MM.1S (cell line): ENCODE measurements around the gene SLAMF8.
A peak's percentile ranks its signal among the peaks of the same experiment; 100 is the strongest.

Experiments used
- DNase-seq: peaks from one replicate; pipeline ENCODE4 v3.0.0-alpha.2; 2015
- H2AFZ ChIP-seq: fragments of 300-600 bp; sonication (generic); 2 replicates; pipeline ENCODE4 v1.6.0; 2016; ENCODE audit warnings: antibody characterized with exemption, low read length
- H3F3A ChIP-seq: fragments of 300-600 bp; sonication (generic); 2 replicates; pipeline ENCODE4 v1.6.1; 2016; ENCODE audit warnings: mild to moderate bottlenecking, antibody characterized with exemption, low read length, moderate library complexity, mixed read lengths; ENCODE audit not compliant: insufficient read depth
- H3K27ac ChIP-seq: fragments of 300-600 bp; sonication (generic); 2 replicates; pipeline ENCODE4 v1.5.1; 2016; ENCODE audit warnings: mild to moderate bottlenecking, low read length
- H3K27me3 ChIP-seq: fragments of 300-600 bp; sonication (generic); replicated peaks from 2 replicates; pipeline ENCODE4 v1.6.0; 2016; ENCODE audit warnings: low read length; ENCODE audit not compliant: insufficient read depth
- H3K36me3 ChIP-seq: fragments of 300-600 bp; sonication (generic); replicated peaks from 2 replicates; pipeline ENCODE4 v1.6.1; 2016; ENCODE audit warnings: mild to moderate bottlenecking, low read length, mixed read lengths; ENCODE audit not compliant: insufficient read depth
- H3K4me1 ChIP-seq: fragments of 300-600 bp; sonication (generic); 2 replicates; pipeline ENCODE4 v1.6.1; 2016; ENCODE audit warnings: low read length, mixed read lengths
- H3K4me2 ChIP-seq: fragments of 300-600 bp; sonication (generic); 2 replicates; pipeline ENCODE4 v1.6.0; 2016; ENCODE audit warnings: low read depth, low read length
- H3K4me3 ChIP-seq: fragments of 300-600 bp; sonication (generic); 2 replicates; pipeline ENCODE4 v1.5.1; 2016; ENCODE audit warnings: low read length, mixed read lengths
- H3K79me2 ChIP-seq: fragments of 300-600 bp; sonication (generic); 2 replicates; pipeline ENCODE4 v1.6.1; 2016; ENCODE audit warnings: mixed run types, low read length, mixed read lengths
- H3K9ac ChIP-seq: fragments of 300-600 bp; sonication (generic); 2 replicates; pipeline ENCODE4 v1.6.1; 2016; ENCODE audit warnings: low read length, mixed read lengths
- H3K9me2 ChIP-seq: fragments of 300-600 bp; sonication (generic); replicated peaks from 2 replicates; pipeline ENCODE4 v1.6.1; 2016; ENCODE audit warnings: mild to moderate bottlenecking, low read length, mixed read lengths; ENCODE audit not compliant: insufficient read depth
- H3K9me3 ChIP-seq: fragments of 300-600 bp; sonication (generic); replicated peaks from 2 replicates; pipeline ENCODE4 v1.6.1; 2016; ENCODE audit warnings: mild to moderate bottlenecking, low read length, mixed read lengths; ENCODE audit not compliant: insufficient read depth
- H4K20me1 ChIP-seq: fragments of 300-600 bp; sonication (generic); 2 replicates; pipeline ENCODE4 v1.6.1; 2016; ENCODE audit warnings: mild to moderate bottlenecking, low read length, moderate library complexity, mixed read lengths; ENCODE audit not compliant: insufficient read depth
- CTCF ChIP-seq: fragments of 300-600 bp; sonication (generic); IDR thresholded peaks from 2 replicates; pipeline ENCODE4 v1.5.1; 2016; ENCODE audit warnings: antibody characterized with exemption, low read length, mixed read lengths
- EZH2 ChIP-seq: fragments of 300-600 bp; sonication (generic); optimal IDR thresholded peaks from 2 replicates; pipeline ENCODE3; 2017; ENCODE audit warnings: low read depth, mild to moderate bottlenecking, antibody characterized with exemption, low read length, mixed read lengths
- EZH2phosphoT487 ChIP-seq: fragments of 300-600 bp; sonication (generic); IDR thresholded peaks from 2 replicates; pipeline ENCODE4 v1.6.1; 2018; ENCODE audit warnings: antibody characterized with exemption, low read length

The SLAMF8 gene

GRCh38 chr1:159835862-159836525 is 9.3 kb downstream of the SLAMF8 start:
- H4K20me1 ChIP-seq: no peaks in the 10 kb centered on the region
- no peaks in the 10 kb centered on the region for H3K36me3 ChIP-seq
- no peaks in the 10 kb centered on the region for H3K4me1 ChIP-seq
- H3K27ac ChIP-seq: no peak overlapping the region
- H3K27me3 ChIP-seq: no peaks in the 10 kb centered on the region
- H3K9me3 ChIP-seq: no peaks in the 10 kb centered on the region
- no peak overlapping the region for H3K4me2 ChIP-seq
- no peaks in the 10 kb centered on the region for H3F3A ChIP-seq
- no peak for DNase-seq
- H3K9me2 ChIP-seq: no peaks in the 10 kb centered on the region
- no peaks in the 10 kb centered on the region for H3K79me2 ChIP-seq
- H2AFZ ChIP-seq: no peak overlapping the region
- TF ChIP-seq CTCF: peak; percentile 40
- TF ChIP-seq EZH2phosphoT487: no peak
- H3K4me3 ChIP-seq: no peak overlapping the region
- H3K9ac ChIP-seq: no peak overlapping the region

GRCh38 chr1:159838715-159839114 is 12.0 kb downstream of the SLAMF8 start:
- H3K27me3 ChIP-seq: no peaks in the 10 kb centered on the region
- TF ChIP-seq EZH2phosphoT487 (no peak), CTCF (no peak), EZH2 (no peak)
- H3K4me2 ChIP-seq: no peak overlapping the region
- H3K36me3 ChIP-seq: no peaks in the 10 kb centered on the region
- DNase-seq: no peak
- no peaks in the 10 kb centered on the region for H3K9me3 ChIP-seq
- H3K4me3 ChIP-seq: no peak overlapping the region
- no peaks in the 10 kb centered on the region for H3K79me2 ChIP-seq
- no peaks in the 10 kb centered on the region for H4K20me1 ChIP-seq
- no peak overlapping the region for H3K27ac ChIP-seq
- H3K4me1 ChIP-seq: no peaks in the 10 kb centered on the region
- H2AFZ ChIP-seq: no peak overlapping the region
- H3K9me2 ChIP-seq: no peaks in the 10 kb centered on the region
- H3F3A ChIP-seq: no peaks in the 10 kb centered on the region
- H3K9ac ChIP-seq: no peak overlapping the region

GRCh38 chr1:159839116-159839849 is 12.6 kb downstream of the SLAMF8 start:
- Histone ChIP-seq H3F3A (no peaks in the 10 kb centered on the region), H3K27me3 (no peaks in the 10 kb centered on the region)
- TF ChIP-seq CTCF (no peak), EZH2phosphoT487 (no peak), EZH2 (no peak)

More at GRCh38 chr1:159839116-159839849, 12.6 kb downstream of the SLAMF8 start:
- Histone ChIP-seq H3K4me3 (no peak overlapping the region), H3K4me2 (no peak overlapping the region), H3K79me2 (no peaks in the 10 kb centered on the region), H3K9me2 (no peaks in the 10 kb centered on the region), H3K9ac (no peak overlapping the region), H3K9me3 (no peaks in the 10 kb centered on the region), H2AFZ (no peak overlapping the region), H4K20me1 (no peaks in the 10 kb centered on the region), H3K4me1 (no peaks in the 10 kb centered on the region), H3K36me3 (no peaks in the 10 kb centered on the region), H3K27ac (no peak overlapping the region)
- DNase-seq: no peak
